GM12878 (cell line): Measurements from ENCODE around the gene ANLN. TPM values are rescaled to one million over a fixed set of nuclear protein-coding genes. Genes with fewer than 3 reads are reported as not detected.

Experiments
- ATAC-seq: fragments of 200-7000 bp; cut with Tn5 transposase; 3 replicates; pipeline ENCODE4 v1.9.1; 2020; ENCODE audit warnings: mild to moderate bottlenecking, moderate library complexity
- BruUV-seq: library from RNA; stranded (reverse); fragments of 400-500 nt; replicated peaks from 2 replicates; lab custom pipeline; 2021; lab: Mats Ljungman, UMichigan
- CTCF ChIA-PET: fragments of 300-600 bp; sonication (Branson Sonifier 250); formaldehyde crosslinking; extraction: SDS; loops from one replicate; lab custom pipeline; 2021; ENCODE audit warnings: inconsistent platforms; lab: Yijun Ruan, JAX
- POLR2A ChIA-PET: fragments of 350-600 bp; formaldehyde crosslinking; extraction: SDS; loops from one replicate; lab custom pipeline; 2021; ENCODE audit warnings: inconsistent platforms; lab: Charles Lee
- RAD21 ChIA-PET: fragments of 300-600 bp; sonication (Branson Sonifier 250); formaldehyde crosslinking; loops from one replicate; lab custom pipeline; 2023; ENCODE audit warnings: antibody characterized with exemption; ENCODE audit not compliant: unreplicated experiment; lab: Charles Lee
- SMC1A ChIA-PET: fragments of 300-600 bp; sonication (Branson Sonifier 250); formaldehyde crosslinking; loops from one replicate; lab custom pipeline; 2023; ENCODE audit not compliant: unreplicated experiment, uncharacterized antibody; lab: Charles Lee
- DNase-seq: peaks from one replicate; pipeline ENCODE4 v3.0.0-alpha.2; 2011; ENCODE audit warnings: low read depth, low spot score
- FAIRE-seq: peaks from 3 replicates; lab custom pipeline; 2011; peaks lifted over from hg19 to GRCh38; lab: Jason Lieb, UNC
- H2AFZ ChIP-seq: 2 replicates; pipeline ENCODE4 v1.6.0; 2011; ENCODE audit warnings: low read depth, low read length, control low read depth; ENCODE audit not compliant: control insufficient read depth
- H3K27ac ChIP-seq: 2 replicates; pipeline ENCODE4 v1.5.1; 2011; ENCODE audit warnings: control low read depth; ENCODE audit not compliant: control insufficient read depth, insufficient read depth
- H3K27me3 ChIP-seq, 2 experiments: replicated peaks in 1 of 2; 2 replicates each; pipeline versions ENCODE4 v1.6.0 to v1.6.1; 2011; ENCODE audit warnings: low read length in 1 of 2; ENCODE audit not compliant: control insufficient read depth in 2 of 2, insufficient read depth in 2 of 2
- H3K36me3 ChIP-seq, 2 experiments: 2 replicates each; pipeline ENCODE4 v1.5.1; 2011; ENCODE audit warnings: low read length in 1 of 2; ENCODE audit not compliant: control insufficient read depth in 2 of 2, insufficient read depth in 2 of 2
- H3K4me1 ChIP-seq: 2 replicates; pipeline ENCODE4 v1.6.1; 2011; ENCODE audit warnings: mild to moderate bottlenecking, low read length, moderate library complexity, mixed read lengths; ENCODE audit not compliant: control insufficient read depth, insufficient read depth
- H3K4me2 ChIP-seq: 2 replicates; pipeline ENCODE4 v1.6.0; 2011; ENCODE audit warnings: control low read depth; ENCODE audit not compliant: control insufficient read depth, insufficient read depth
- H3K4me3 ChIP-seq: fragments of 200-600 bp; sonication (generic); 2 replicates; pipeline ENCODE4 v1.5.1; 2016
- H3K79me2 ChIP-seq: 2 replicates; pipeline ENCODE4 v1.6.0; 2011; ENCODE audit warnings: low read length; ENCODE audit not compliant: control insufficient read depth, insufficient read depth
- H3K9ac ChIP-seq: 2 replicates; pipeline ENCODE4 v1.8.0; 2011; ENCODE audit warnings: low read length, control low read depth, mixed read lengths; ENCODE audit not compliant: control insufficient read depth, insufficient read depth
- H3K9me3 ChIP-seq: replicated peaks from 3 replicates; pipeline ENCODE4 v1.5.1; 2011; ENCODE audit warnings: mild to moderate bottlenecking, low read length; ENCODE audit not compliant: control insufficient read depth, insufficient read depth
- H4K20me1 ChIP-seq: 2 replicates; pipeline ENCODE4 v1.6.0; 2011; ENCODE audit not compliant: control insufficient read depth, insufficient read depth
- ASH2L ChIP-seq: fragments of 300-600, 200-600 bp; sonication (generic); IDR thresholded peaks from 2 replicates; pipeline ENCODE4 v1.6.1; 2017; ENCODE audit warnings: low read depth, mild to moderate bottlenecking, borderline replicate concordance
- IKZF1 ChIP-seq: fragments of 450-650 bp; conservative IDR thresholded peaks from 2 replicates; pipeline ENCODE4 v1.6.1; 2017; ENCODE audit warnings: antibody characterized with exemption, mild to moderate bottlenecking
- IRF3 ChIP-seq: fragments of 450-650 bp; IDR thresholded peaks from 2 replicates; pipeline ENCODE4 v1.6.1; 2014; ENCODE audit warnings: mild to moderate bottlenecking
- KDM1A ChIP-seq: fragments of 200-600 bp; sonication (generic); IDR thresholded peaks from 2 replicates; pipeline ENCODE4 v1.6.1; 2016; ENCODE audit warnings: borderline replicate concordance
- MAX ChIP-seq: IDR thresholded peaks from 2 replicates; pipeline ENCODE4 v1.6.1; 2012; ENCODE audit warnings: low read depth, low read length, improper control_type of control experiment
- MYB ChIP-seq: fragments of 150-350 bp; IDR thresholded peaks from 2 replicates; pipeline ENCODE4 v1.6.1; 2014; ENCODE audit warnings: mild to moderate bottlenecking, low read depth, low read length, borderline replicate concordance
- MYC ChIP-seq: IDR thresholded peaks from 2 replicates; pipeline ENCODE4 v1.6.1; 2011; ENCODE audit warnings: mild to moderate bottlenecking, low read length, moderate library complexity, inconsistent platforms; ENCODE audit not compliant: insufficient read depth, insufficient replicate concordance, insufficient read length, severe bottlenecking
- RAD51 ChIP-seq: fragments of 450-650 bp; IDR thresholded peaks from 2 replicates; pipeline ENCODE4 v1.6.1; 2016; ENCODE audit warnings: moderate library complexity, mild to moderate bottlenecking, inconsistent platforms
- SMARCA5 ChIP-seq: fragments of 450-650 bp; IDR thresholded peaks from 2 replicates; pipeline ENCODE4 v1.6.1; 2017; ENCODE audit warnings: mild to moderate bottlenecking
- STAT1 ChIP-seq: fragments of 450-650 bp; conservative IDR thresholded peaks from 2 replicates; pipeline ENCODE4 v1.6.1; 2014; ENCODE audit warnings: antibody characterized with exemption, mild to moderate bottlenecking
- TCF12 ChIP-seq: IDR thresholded peaks from 2 replicates; pipeline ENCODE4 v1.6.1; 2011; ENCODE audit warnings: low read depth, mild to moderate bottlenecking, low read length
- WGBS: methylation state at CpG from one replicate; pipeline ENCODE4 v1.1.6; 2016; ENCODE audit warnings: low lambda C conversion rate; ENCODE audit not compliant: insufficient replicate concordance, insufficient coverage; ENCODE audit errors: missing lambda C conversion rate; 5-methylcytosine and 5-hydroxymethylcytosine counted together
- in situ Hi-C: fragments of 300-500 bp; cut with MboI; formaldehyde crosslinking; loops from 9 replicates; pipeline ENCODE4 v1.14.3; 2018; ENCODE audit warnings: mixed read lengths
- intact Hi-C: fragments of 100-400 bp; cut with micrococcal nuclease; formaldehyde crosslinking; loops from one replicate; pipeline ENCODE4 v1.14.2; 2022; ENCODE audit not compliant: unreplicated experiment
- polyA plus RNA-seq, 11 experiments: library from polyadenylated mRNA; depleted of rRNA in 4 of 11; unstranded in 6 of 11; stranded (reverse) in 5 of 11; fragments of >200 nt; fragmentation: Nextera tagmentation in 4 of 11; fragmentation: Illumina TruSeq in 1 of 11; extraction: Ambion mirVana in 4 of 11; extraction: Trizol in 1 of 11; gene quantifications; 1 replicate in 1 of 11; 2 replicates in 10 of 11; pipeline versions ENCODE4 v1.2.1 to v1.2.3, GENCODE V29; 2011 to 2016; ENCODE audit warnings: inconsistent platforms in 2 of 11, missing spikeins in 2 of 11, low read depth in 1 of 11
- total RNA-seq, 4 experiments: library from RNA; depleted of rRNA in 3 of 4; stranded (reverse); fragments of >200 nt in 3 of 4; fragmentation: Illumina TruSeq in 1 of 4; extraction: Trizol in 1 of 4; gene quantifications; 2 replicates each; pipeline versions ENCODE4 v1.2.1 to v1.2.3, GENCODE V29; 2013 to 2021

The ANLN gene
- total and polyA plus RNA-seq, 10 of the 15 experiments (the other 5 are each of a cell fraction or from before 2014, with no cell fraction given): 9.5 to 32.1 (median 24.2) TPM

- no peak overlapping the region for H3K4me3 ChIP-seq
- no peak overlapping the region for H3K27ac ChIP-seq
- 78% methylated on average over 7 of the region's 7 CpGs for WGBS
- H2AFZ ChIP-seq: no peak overlapping the region
- ATAC-seq (no peak), DNase-seq (no peak), FAIRE-seq (no peak)
- no TSS peak for BruUV-seq
- RAD21 ChIA-PET: no interaction called here
- no peaks in the 10 kb centered on the region for H3K4me1 ChIP-seq
- H3K27me3 ChIP-seq: no peaks in the 10 kb centered on the region
- no peaks in the 10 kb centered on the region for H3K9me3 ChIP-seq
- H3K9ac ChIP-seq: no peak overlapping the region
- peaks cover 9 to 10% of the 10 kb centered on the region in 2 experiments for H3K36me3 ChIP-seq
- in situ Hi-C loops: no loop called here
- no peak overlapping the region for H3K4me2 ChIP-seq
- intact Hi-C loops: no loop called here
- CTCF ChIA-PET: no interaction called here
- POLR2A ChIA-PET: no interaction called here
- TF ChIP-seq ASH2L (no peak), MAX (no peak), SMARCA5 (no peak), STAT1 (no peak), KDM1A (no peak), MYB (no peak), MYC (no peak), RAD51 (no peak), TCF12 (no peak), IKZF1 (no peak), IRF3 (no peak)
- H4K20me1 ChIP-seq: no peaks in the 10 kb centered on the region
- SMC1A ChIA-PET: no interaction called here
- no peaks in the 10 kb centered on the region for H3K79me2 ChIP-seq
Observed at GRCh38 chr7:36404639-36405408, 15.2 kb downstream of the ANLN start.
